SKM-1 (cell line): ENCODE results near the gene ARSG.
"Not testable (repeated sequence)": the region's sequence is repeated elsewhere in the genome, so short reads cannot be mapped to it uniquely, and the experiment has no call there.

Source experiments
- DNase-seq: peaks from one replicate; lab custom pipeline; 2025; ENCODE audit not compliant: unreplicated experiment; lab: John Stamatoyannopoulos, UW

The ARSG gene

DNA sequence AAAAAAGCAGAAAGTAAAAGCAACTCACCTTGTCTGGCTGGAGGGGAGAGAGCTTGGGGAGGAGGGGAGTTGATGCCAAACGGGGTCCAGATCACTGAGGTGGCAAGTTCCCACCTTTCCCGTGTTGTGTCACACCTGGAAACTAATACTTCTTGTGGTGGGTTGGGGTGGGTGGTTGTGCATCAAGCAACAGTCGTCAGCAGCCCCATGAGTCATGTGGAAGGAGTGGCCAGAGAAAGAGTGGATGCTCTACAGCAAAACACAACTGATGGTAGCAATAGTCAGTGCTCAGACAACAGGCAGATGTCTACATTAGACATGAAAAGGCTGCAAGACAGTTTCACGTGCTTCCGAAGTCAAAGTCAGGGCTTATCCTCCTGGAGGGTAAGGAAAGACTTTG is 35.4 kb downstream of the ARSG start:
- DNase-seq = no peak

DNA sequence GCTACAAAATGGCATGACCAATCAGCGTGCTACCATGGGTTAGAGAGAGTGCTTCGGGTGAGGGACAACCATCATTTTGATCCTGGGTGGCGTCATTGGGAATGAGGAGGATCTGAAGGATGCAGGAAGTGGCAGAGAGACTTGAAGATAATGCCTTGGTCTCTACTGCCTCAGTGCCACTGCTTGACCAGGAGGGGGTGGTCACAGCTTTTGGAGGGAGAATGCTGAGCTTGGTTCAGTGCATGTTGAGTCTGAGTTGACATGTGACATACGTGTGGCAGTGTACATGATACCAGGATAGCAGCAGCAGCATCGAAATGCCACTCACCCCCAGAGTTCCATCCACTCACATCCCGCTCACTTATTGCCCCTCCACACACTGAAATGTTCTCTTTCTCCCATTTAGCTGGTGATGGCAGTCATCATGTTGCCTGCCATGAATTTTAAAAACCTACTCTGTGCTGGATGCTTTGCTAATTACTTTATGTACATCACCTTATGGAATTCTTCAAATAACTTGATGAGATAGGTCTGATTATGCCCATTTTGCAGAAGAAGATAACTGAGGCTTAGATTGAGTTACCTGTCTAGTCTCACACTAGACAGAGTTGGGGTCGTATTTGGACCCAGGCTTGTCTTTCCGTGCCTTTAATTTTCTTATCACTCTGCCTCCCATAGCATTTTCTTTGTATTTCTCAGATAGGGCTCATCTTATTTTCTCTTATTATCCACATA is 36.7 kb downstream of the ARSG start:
- DNase-seq = no peak

DNA sequence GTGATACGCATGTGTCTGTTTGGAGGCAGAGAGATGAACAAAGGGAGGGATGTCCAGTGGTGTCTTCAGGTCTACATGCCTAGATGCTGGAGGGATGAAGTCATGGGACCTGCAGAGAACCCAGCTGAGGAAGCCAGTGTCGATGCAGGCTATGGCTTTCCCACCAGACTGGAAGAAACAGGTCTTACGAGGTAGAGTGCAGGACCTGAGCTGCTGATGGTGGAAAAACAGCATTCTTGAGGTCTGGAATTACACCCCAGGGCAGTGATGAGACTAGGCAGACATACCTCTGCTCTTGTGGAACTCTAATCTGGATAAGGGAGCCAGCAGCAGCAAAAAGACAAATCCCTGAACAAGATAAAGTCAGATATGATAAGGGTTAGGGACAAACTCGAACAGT is 37.4 kb downstream of the ARSG start:
- no peak for DNase-seq

DNA sequence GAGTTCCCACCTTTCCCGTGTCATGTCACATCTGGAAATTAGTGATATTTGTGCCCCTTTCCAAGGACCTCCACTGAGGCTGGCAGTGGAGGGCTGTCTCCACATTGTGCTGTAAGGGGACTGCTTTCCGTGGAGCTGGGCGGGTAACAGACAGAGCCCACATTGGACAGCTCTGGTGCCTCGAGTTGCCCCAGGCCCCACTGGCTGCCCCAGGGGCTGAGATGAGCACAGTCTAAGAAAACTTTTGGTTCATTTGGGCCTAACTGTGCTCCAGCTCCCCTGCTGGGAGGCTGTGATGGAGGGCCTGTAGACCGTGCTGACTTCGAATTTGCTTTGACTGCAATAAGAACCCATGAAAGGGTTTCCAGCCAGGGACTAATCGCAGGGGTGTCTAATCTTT is 38.0 kb downstream of the ARSG start:
- no peak for DNase-seq

DNA sequence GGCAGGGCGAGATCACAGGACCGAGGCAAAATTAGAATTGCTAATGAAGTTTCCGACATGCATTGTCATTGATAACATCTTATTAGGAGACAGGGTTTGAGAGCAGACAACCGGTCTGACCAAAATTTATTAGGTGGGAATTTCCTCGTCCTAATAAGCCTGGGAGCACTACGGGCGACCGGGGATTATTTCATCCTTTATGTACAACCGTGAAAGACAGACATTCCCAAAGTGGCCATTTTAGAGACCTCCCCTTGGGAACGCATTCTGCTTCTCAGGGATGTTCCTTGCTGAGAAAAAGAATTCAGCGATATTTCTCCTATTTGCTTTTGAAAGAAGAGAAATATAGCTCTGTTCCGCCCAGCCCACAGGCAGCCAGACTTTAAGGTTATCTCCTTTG is 40.6 kb downstream of the ARSG start:
- not testable (repeated sequence) for DNase-seq

DNA sequence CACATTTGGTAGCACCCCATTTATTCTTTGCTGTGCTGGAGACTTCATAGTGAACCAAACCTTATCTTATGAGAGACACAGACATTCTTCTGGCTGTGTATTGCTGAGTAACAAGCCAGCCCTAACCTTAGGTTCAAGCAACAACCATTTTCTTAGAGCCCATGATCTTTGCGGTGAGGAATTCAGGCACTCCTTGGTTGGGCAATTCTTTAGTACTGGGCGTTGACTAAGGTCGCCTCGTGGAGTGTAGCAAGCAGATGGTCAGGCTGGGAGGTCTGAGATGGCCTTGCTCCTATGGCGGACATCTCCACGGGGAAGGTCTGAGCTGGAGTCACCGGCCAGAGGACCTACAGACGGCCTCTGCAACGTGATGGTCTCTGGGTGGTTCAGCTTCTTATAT is 43.1 kb downstream of the ARSG start:
- no peak for DNase-seq

DNA sequence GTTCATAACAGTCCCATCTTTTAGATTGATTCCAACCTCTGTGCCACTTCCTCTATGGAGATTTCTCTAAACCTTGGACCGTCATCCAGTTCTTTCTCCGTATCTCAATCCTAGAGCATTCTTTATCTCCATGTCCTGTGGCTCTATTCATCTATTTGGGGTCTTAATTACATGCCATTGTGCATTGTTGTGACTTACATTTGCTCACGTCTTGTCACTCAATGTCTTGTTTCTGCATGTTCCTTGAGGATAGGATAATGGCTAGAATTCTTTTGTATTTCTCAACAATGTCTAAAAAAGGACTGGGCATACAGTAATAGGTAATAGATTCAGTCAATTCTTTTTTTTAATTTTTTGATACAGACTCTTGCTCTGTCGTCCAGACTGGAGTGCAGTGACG is 50.2 kb downstream of the ARSG start:
- DNase-seq = no peak

DNA sequence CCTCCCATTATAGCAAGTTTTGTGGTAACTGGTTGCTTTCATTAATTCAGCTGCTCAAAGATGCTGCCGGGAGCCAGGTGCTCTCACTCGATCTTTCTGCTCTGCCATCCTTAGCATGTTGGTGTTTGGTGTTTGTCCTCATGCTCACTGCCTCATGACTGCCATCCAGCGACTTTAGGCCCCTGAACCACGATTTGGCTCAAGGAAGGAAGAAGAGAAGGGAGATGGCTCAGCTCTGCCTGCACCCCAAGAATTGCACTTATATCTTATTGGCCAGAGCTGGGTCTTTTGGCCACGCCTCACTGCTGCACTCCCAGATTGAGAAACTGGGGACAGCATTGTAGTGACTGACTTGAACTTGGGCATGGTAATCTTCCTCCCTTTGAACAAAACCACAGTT is 52.7 kb downstream of the ARSG start:
- DNase-seq = no peak

DNA sequence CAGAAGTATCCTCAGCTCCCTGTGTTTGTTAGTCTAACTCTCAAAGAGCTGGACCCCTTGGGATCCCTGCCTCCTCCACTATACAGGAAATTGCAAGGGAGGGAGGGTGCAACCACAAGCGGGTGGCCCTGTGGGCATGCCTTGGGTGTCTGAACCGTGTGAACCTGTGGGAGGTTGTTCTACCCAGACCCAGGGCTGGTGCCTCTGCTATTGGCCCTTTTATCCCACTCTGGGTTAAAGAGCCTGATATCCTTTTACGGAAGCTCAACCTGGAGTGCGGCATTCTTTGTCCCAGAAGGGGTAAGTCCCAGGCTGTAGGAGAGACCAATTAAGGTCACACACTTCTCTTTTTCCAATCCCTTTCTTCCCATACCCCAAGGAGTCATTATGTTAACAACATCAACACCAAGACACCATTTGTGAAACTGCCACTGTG is 53.4 kb downstream of the ARSG start:
- peak; percentile 21 for DNase-seq

DNA sequence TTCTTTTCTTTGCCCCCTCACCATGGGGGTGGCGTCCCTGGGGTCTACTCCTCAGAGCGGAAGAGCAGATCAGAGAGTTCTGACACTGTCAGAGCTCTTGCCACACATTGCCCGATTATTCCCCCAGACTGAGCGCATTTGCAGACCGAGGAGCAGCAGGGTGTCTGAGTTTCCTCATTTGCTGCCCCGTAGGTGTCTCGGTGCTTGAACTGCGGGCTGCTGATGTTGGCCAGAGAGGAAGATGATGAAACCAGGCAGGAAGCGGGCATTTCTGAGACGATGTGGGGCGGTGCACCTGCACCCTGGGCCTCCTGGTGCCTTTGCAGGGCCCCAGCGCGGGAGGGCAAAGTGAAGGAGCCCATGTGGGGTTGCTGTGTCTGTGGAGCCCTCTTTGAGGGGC is 55.2 kb downstream of the ARSG start:
- DNase-seq = peak; percentile 93

DNA sequence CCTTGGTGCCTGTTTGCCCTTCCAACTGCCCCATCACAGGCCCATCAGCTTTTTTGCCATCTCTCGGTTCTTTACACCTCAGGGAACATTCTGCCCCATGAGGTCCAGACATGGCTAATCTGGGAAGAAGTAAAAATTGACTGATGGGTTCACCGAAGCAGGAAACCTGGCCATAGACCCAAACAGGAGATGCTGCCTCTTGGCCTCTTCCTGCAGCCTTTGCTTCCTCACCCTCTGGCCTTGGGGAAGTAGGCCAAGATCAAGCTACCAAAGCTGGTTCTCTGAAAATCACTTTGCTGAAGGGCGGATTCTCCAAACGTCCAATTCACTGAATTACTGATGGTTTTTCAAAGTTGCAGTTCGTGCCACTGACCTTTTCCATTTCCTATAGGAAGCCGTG is 56.1 kb downstream of the ARSG start:
- peak; percentile 42 for DNase-seq

DNA sequence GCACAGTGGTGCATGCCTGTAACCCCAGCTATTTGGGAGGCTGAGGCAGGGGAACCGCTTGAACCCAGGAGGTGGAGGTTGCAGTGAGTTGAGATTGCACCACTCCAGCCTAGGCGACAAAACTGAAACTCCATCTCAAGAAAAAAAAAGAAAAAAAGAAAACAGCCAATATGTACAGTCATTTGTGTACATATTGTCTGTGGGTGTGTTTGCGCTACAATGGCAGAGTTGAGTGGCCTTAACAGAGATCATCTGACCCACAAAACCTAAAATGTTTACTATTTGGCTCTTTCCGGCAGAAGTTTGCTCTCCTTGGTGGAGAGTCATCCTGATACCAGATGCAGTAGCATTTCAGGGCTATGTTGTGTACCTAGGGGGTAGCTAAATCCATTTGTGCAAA is 57.9 kb downstream of the ARSG start:
- no peak for DNase-seq

DNA sequence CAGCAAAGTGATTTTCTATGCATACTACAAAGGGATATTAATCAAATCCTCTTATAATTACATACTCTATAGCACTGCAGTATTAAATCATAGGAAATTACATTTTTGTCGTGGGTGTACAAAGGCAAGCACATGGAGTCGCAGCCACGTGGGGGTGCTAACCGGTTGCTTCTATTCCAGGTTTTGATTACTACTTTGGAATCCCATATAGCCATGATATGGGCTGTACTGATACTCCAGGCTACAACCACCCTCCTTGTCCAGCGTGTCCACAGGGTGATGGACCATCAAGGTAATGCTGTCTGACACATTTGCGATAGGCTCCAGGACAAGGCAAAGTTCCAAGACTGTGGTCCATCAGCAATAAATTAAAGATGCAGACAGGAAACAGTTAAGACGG is 60.1 kb downstream of the ARSG start:
- no peak for DNase-seq

DNA sequence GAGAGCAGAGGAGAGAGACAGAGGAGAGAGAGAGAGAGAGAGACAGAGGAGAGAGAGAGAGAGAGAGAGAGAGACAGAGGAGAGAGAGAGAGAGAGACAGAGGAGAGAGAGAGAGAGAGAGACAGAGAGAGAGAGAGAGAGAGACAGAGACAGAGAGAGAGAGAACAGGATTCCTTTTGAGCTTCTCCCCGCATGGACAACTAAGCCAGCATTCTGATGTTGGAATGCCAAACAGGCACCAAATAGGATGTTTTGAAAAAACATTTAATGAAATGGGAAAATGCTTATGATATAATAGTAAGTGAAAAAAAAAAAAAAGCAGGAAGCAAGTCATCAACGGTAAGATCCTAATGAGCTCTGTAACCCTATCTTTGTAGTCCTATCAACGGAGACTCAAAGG is 60.7 kb downstream of the ARSG start:
- DNase-seq = no peak

DNA sequence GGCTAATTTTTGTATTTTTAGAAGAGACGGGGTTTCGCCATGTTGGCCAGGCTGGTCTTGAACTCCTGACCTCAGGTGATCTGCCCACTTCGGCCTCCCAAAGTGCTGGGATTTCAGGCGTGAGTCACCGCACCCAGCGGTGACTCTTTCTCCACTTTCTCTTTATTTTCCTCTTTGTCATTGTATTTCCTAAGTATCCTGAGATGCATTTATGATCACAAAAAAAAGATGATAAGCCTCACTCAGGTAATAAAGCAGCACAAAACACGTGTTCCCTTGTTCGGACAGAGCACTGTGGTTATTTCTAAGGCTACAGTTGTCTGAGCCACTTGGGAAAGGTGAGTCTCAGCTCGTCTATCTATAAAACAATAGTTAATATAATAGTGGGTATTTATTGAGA is 61.4 kb downstream of the ARSG start:
- not testable (repeated sequence) for DNase-seq

DNA sequence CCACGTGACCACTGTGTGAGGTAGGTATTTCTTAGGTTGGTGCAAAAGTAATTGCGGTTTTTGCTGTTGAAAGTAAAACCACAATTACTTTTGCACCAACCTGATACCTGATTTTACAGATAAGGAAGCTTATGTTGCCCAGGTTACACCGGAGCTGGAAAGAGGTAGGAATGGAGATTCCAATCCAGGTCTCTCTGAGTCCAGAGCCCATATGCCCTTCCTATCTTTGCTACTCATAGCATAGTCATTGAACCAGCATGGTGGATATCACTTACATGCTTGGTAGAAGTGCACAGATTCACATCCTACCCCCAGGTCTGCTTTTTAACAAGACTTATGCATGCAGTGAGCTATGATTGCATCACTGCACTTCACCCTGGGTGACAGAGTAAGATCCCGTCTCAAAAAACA is 61.8 kb downstream of the ARSG start:
- no peak for DNase-seq

DNA sequence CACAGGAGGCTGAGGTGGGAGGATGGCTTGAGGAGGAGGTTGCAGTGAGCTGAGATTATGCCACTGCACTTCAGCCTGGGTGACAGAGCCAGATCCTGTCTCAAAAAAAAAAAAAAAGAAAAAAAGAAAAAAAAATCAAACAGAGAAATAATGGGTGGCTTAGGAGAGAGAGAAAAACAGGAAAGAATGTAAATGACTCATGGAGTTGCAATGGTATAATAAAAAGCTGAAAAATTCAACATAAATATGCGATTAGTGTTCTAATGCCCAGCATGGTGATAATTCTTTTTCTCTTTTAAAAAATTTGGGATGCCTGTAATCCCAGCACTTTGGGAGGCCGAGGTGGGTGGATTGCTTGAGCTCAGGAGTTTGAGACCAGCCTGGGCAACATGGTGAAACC is 63.0 kb downstream of the ARSG start:
- not testable (repeated sequence) for DNase-seq

DNA sequence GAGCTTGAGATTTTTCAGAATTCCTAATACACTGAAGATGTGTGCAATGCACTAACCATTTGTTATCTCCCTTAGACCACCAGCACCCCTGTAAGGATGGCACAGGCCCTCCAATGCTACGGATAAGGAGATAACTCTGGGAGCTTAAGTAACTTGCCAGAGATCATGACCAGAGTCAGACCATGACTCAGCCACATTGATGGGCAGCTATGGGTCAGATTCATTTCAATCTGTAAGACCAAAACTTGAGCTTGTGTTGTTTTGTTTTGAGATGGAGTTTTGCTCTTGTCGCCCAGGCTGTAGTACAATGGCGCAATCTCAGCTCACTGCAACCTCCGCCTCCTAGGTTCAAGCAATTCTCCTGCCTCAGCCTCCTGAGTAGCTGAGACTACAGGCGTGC is 63.8 kb downstream of the ARSG start:
- DNase-seq = not testable (repeated sequence)

DNA sequence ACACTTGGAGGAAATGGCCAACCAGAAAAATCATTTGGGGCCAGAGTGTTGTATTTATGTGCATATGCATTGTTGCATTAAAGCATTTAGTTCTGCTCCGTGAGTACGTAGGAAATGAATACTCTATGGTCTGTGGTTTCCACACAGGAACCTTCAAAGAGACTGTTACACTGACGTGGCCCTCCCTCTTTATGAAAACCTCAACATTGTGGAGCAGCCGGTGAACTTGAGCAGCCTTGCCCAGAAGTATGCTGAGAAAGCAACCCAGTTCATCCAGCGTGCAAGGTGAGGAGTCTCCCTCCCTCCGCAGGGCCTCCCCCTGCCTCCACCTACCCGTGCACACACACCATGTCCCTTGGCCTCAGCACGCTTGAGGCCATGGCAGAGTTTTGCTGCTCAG is 65.2 kb downstream of the ARSG start:
- DNase-seq = peak; percentile 29

DNA sequence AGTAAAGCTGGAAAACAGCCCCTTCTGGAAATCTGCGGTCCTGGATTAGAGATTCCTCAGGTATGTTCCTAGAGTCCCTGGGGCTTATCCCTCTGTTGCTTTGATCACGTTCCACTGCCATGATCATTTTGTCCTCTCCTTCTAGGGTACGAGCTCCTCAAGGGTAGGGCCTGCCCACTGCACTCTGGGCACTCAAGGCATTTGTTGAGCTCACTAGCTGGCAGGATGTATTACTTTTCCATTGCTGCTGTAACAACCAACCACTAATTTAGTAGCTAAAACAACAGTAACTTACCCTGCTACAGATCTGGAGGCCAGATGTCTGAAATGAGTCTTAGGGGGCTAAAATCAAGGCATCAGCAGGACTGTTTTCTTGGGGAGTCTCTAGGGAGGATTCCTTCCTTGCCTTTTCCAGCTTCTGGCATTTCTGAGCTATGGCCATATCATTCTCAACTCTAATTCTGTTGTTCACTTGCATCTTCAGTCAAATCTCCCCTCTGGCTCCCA is 65.7 kb downstream of the ARSG start:
- no peak for DNase-seq

DNA sequence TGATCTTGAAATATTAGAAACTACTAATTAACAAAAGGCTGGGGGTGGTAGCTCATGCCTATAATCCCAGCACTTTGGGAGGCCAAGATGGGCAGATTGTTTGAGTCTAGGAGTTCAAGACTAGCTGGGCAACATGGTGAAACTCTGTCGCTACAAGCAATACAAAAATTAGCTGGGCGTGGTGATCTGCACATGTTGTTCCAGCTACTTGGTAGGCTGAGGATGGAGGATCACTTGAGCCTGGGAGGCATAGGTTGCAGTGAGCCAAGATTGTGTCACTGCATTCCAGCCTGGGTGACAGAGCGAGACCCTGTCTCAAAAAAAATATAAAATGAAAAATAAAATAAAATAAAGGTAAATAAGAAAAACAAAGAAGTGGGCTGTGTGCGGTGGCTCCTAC is 66.6 kb downstream of the ARSG start:
- DNase-seq = no peak

DNA sequence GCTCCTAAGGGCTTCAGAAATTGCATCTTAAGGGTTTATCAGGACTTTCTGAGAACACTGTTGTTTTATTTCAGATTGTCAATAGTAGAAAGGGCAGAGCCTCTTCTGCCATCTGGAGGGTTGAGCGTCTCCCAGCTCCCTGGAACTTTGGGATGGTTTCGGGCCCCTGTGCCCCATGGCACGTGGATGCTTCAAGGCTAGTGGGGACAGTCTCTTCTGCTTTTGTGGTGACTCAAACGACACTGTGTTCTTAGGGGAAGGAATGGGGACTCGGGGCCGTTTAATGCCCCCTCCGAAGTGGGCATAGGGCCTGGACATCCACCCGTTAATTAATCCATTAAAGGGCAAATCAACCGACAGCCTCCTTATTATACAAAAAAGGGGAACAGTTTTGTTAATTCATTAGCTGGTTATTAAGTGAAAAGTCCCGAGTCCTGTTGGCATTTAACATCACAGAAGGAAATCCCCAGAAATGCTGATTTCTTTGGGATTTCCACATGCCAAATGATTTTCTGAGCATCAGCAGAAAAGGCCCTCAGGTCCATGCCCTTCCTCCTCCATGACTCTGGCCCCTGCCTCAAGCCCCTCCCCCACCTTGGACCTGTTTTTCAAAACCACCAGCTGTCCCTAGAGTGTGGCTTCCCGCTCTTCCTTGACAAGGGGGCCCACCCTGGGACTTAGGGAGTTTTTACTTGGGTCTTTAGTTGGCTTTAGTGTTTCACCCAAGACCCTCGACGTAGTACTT is 68.7 kb downstream of the ARSG start:
- DNase-seq = no peak
